Astrocyte of the cerebellum (primary cell): ENCODE data around the gene GRAMD4.
A peak's percentile ranks its signal among the peaks of the same experiment; 100 is the strongest.

ENCODE experiments used
- DNase-seq: peaks from one replicate; pipeline ENCODE4 v3.0.0-alpha.2; 2011; ENCODE audit warnings: low read depth
- H3K4me3 ChIP-seq: 2 replicates; pipeline ENCODE4 v1.5.1; 2011; ENCODE audit warnings: mild to moderate bottlenecking, low read depth, low read length, moderate library complexity
- in situ Hi-C: cut with HindIII; loops from 2 replicates; pipeline ENCODE4 v1.10.0; 2017; ENCODE audit warnings: low sequenced_read_pairs
- TF ChIP-seq, protein P1 (sequence below): IDR thresholded peaks from 2 replicates; pipeline ENCODE4 v1.5.1; 2012; ENCODE audit warnings: low read length, low read depth, moderate library complexity, mild to moderate bottlenecking; ENCODE audit errors: missing control alignments

GRAMD4 gene

GRCh38 chr22:46574993-46575910, 44.9 kb upstream of the GRAMD4 start:
- H3K4me3 ChIP-seq = no peak overlapping the region
- TF ChIP-seq, protein P1, sequence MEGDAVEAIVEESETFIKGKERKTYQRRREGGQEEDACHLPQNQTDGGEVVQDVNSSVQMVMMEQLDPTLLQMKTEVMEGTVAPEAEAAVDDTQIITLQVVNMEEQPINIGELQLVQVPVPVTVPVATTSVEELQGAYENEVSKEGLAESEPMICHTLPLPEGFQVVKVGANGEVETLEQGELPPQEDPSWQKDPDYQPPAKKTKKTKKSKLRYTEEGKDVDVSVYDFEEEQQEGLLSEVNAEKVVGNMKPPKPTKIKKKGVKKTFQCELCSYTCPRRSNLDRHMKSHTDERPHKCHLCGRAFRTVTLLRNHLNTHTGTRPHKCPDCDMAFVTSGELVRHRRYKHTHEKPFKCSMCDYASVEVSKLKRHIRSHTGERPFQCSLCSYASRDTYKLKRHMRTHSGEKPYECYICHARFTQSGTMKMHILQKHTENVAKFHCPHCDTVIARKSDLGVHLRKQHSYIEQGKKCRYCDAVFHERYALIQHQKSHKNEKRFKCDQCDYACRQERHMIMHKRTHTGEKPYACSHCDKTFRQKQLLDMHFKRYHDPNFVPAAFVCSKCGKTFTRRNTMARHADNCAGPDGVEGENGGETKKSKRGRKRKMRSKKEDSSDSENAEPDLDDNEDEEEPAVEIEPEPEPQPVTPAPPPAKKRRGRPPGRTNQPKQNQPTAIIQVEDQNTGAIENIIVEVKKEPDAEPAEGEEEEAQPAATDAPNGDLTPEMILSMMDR = no peak
- DNase-seq = no peak
- in situ Hi-C loops = no loop called here

DNA sequence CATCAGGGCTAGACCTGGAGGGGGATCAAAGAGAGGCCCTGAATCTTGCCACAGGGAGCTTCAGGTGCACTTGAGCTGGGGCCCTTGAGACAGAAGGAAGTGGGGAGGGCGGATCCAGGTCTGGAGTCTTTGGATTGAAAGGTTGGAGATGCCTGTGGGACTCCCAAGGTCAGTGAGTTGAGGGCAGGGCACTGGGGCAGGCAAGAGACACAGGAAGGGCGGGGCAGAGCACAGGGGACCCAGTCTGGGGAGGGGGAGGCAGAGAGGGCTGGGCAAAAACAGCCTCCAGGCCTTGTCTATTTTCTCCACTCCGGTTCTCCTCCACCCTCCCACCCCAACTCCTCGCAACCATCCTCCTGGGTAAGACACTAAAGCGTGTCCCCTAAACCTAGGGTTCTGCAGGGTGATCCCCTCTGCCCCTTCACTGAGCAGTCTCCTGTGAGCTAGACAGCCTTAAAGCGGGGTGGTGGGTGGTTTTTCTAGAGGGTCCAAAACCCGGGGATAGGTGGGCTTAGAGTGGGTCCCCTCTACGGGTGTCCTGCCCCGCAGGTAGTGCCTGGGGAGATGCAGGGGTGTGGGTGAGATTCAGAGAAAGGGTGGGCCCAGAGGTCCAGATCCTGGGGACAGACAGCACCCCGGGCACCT, 44.2 kb upstream of the GRAMD4 start:
- TF ChIP-seq, protein P1 = no peak
- peak overlapping the region; percentile 41 for H3K4me3 ChIP-seq
- no peak for DNase-seq
- in situ Hi-C loops = no loop called here

- in situ Hi-C loops = no loop called here
- TF ChIP-seq, protein P1 = no peak
- H3K4me3 ChIP-seq = peak overlapping the region; percentile 59
- no peak for DNase-seq
Measured at GRCh38 chr22:46576556-46577367, 43.4 kb upstream of the GRAMD4 start.

DNA sequence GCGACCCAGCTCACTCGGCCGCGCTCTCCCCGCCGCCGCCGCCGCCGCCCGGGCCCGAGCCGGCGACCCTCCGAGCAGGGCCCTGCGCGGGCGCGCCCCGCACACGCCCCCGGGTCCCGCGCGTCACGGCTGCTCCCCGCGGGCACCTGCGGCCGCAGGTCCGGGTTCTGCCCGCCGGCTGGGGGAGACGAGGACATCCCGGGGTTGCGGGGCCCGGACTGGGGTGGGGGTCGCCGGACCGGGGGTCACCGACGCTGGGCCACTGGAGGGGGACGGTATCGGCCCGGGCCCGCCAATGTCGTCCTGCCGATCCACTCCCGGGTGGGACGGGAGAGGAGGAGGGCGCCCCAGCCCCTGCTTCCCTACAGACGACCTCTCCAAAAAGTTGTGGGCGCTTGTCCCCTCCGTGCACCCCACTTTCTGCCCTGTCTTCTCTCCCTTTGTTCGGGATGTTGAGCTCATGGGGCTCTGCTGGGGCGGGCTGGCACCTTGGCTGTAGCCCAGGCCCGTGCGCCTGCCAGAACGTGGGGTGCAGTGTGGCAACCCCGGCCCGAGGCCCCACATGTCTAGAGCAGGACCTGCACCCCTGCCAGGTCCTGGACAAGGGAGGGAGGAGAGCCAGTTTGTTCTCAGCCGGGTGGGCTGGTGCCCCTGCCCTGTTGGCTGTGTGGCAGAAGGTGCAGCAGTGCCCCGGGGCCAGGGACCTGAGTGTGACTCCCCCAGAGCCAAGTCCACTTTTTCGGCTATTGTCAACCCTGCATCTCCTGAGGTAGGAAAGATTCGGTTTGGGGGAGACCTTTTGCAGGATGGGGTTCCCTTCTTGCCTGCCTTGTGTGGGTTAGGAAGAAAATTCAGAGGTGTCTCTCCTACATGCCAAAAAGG, 42.6 kb upstream of the GRAMD4 start:
- no peak for DNase-seq

DNA sequence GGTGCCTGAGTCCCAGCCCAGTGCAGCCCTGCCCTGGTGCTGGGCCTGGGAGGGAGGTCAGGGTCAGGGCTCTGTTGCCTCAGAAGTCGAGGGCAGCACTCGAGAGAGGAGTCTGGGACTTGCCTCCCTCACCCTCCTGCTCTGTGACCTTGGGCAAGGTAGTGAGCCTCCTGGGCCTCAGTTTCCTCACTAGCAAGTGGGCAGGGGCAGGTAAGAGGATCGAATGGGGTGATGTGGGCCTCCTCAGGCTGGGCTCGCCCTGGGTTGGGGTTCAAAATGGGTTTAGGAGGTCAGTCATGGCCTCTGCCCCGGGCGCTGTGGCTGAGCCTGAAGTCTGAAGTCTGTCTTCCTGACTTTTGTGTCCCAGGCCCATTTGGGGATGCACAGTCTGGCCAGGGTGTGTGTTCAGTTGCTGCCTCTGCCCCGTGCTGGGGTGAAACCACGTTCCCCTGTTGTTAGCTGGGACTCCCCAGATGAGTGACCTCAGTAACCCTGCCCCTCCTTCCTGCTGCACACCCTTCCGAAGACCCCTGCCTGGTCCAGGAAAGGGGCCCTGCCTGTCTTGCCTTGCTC, 41.8 kb upstream of the GRAMD4 start:
- peak overlapping the region; percentile 59 for H3K4me3 ChIP-seq
- in situ Hi-C loops = no loop called here
- TF ChIP-seq, protein P1 = no peak
- DNase-seq = no peak

More for the DNA sequence above, 42.6 kb upstream of the GRAMD4 start:
- in situ Hi-C loops = no loop called here
- H3K4me3 ChIP-seq = peak overlapping the region; percentile 59
- TF ChIP-seq, protein P1 = no peak
